Spinal cord (tissue), 10 donors: ENCODE data around the gene BTRC. TPM values are rescaled to one million over a fixed set of nuclear protein-coding genes. Genes with fewer than 3 reads are reported as not detected.

Experiments used
- DNase-seq, 6 donors: peaks; one replicate each; pipeline versions ENCODE4 v3.0.0 to v3.0.0-alpha.2; 2013 to 2015; ENCODE audit warnings: low spot score in 6 of 6, low read depth in 4 of 6
- H3K27ac ChIP-seq: one replicate; pipeline ENCODE4 v1.5.1; 2013; ENCODE audit warnings: low read depth, low read length, control low read depth
- H3K27me3 ChIP-seq: one replicate; pipeline ENCODE4 v1.6.1; 2013; ENCODE audit warnings: low read length; ENCODE audit not compliant: control insufficient read depth, insufficient read depth
- H3K36me3 ChIP-seq: one replicate; pipeline ENCODE4 v1.6.1; 2013; ENCODE audit warnings: low read length; ENCODE audit not compliant: control insufficient read depth, insufficient read depth
- H3K4me1 ChIP-seq: one replicate; pipeline ENCODE4 v1.6.1; 2013; ENCODE audit warnings: low read length; ENCODE audit not compliant: control insufficient read depth, insufficient read depth
- H3K4me3 ChIP-seq: one replicate; pipeline ENCODE4 v1.5.1; 2013; ENCODE audit warnings: low read depth, low read length, control low read depth
- H3K9me3 ChIP-seq: one replicate; pipeline ENCODE4 v1.6.1; 2013; ENCODE audit warnings: low read length; ENCODE audit not compliant: control insufficient read depth, insufficient read depth
- WGBS: methylation state at CpG from one replicate; pipeline ENCODE4 v1.1.5; 2013; ENCODE audit warnings: missing lambda C conversion rate; ENCODE audit not compliant: insufficient coverage; 5-methylcytosine and 5-hydroxymethylcytosine counted together
- polyA plus RNA-seq, 2 donors: library from polyadenylated mRNA; unstranded; fragments of 120-200 nt; gene quantifications; one replicate each; pipeline ENCODE4 v1.2.1, GENCODE V29; 2013; ENCODE audit not compliant: insufficient read length in 2 of 2
- total RNA-seq, 2 donors: library from RNA; depleted of rRNA in 1 of 2; stranded (reverse); fragments of 120-200 nt in 1 of 2; fragments of >200 nt in 1 of 2; gene quantifications; one replicate each; pipeline versions ENCODE4 v1.2.3 to v1.2.4, GENCODE V29; 2013 to 2014
- donor health status: healthy.

The BTRC gene
- total and polyA plus RNA-seq, 4 donors, result 20.1 to 41.5 (median 36.5) TPM

DNA sequence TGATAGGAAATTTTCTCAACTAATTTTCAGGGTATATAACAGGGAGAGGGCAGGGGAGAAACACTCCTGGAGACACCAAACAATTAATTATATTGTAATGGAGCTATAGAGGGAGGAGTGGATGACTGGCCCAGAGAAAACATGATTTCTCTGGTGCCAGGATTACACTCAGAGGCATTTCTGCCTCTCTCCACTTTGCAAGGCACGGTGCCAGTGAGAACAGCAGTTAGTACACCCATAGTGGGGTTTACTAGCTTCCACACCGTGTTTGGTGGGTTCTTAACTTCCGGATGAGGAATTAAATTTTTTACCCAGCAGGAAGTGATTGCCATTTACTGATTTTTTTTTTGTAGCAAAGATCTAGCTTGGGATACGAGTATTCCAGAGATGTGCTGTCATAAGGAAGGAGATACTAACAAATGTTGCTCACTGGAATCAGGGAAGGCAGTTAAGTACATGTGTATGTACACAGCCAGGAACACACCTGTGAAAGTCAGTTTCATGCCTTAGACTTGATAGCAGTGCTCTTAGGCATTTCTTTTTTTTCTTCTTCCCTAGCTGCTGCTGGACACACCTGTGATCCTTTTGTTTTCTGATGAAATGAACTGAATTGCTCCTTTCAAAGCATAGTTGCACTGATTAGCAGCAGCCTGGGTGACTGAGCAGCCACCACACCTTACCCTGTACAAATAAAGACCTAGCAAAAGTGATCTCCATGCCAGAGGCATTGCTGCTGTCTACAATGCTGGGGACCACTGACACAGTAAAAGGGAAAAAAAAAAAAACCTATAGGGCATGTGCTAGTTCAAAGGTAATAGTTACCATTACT lies 176.0 kb downstream of the BTRC start:
- no peaks in the 10 kb centered on the region for H3K4me1 ChIP-seq
- H3K9me3 ChIP-seq, result no peaks in the 10 kb centered on the region
- DNase-seq, result peak in 4 of 6 donors; percentile 17 to 89 (median 24)
- 43% methylated on average over 3 of the region's 4 CpGs for WGBS
- H3K27ac ChIP-seq, result no peak overlapping the region
- H3K36me3 ChIP-seq, result peaks cover 7% of the 10 kb centered on the region
- H3K27me3 ChIP-seq, result no peaks in the 10 kb centered on the region
- H3K4me3 ChIP-seq, result no peak overlapping the region

DNA sequence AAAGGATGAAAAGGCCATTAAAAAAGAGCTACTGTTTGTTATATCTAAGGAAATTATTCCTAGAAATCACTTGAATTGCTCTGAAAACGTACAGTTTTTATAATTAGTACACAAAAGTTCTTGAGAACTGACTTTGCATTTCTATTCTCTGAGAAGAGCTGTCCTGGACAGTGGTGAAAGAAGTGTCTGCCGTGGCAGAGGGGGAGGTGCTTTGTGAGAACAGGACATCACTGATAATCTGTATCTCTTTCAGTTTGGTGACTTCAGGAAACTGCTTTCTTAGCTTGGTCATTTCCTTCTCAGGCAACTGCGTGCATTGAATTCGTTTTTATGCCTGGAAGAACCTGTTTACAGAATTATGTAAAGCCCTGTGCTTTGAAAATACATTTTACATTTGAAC lies 182.0 kb downstream of the BTRC start:
- peaks cover 17% of the 10 kb centered on the region for H3K36me3 ChIP-seq
- no peak for DNase-seq
- no peaks in the 10 kb centered on the region for H3K27me3 ChIP-seq
- H3K4me3 ChIP-seq, result no peak overlapping the region
- H3K27ac ChIP-seq, result no peak overlapping the region
- H3K9me3 ChIP-seq, result no peaks in the 10 kb centered on the region
- H3K4me1 ChIP-seq, result no peaks in the 10 kb centered on the region
- WGBS, result 38% methylated on average over 1 of the region's 4 CpGs

DNA sequence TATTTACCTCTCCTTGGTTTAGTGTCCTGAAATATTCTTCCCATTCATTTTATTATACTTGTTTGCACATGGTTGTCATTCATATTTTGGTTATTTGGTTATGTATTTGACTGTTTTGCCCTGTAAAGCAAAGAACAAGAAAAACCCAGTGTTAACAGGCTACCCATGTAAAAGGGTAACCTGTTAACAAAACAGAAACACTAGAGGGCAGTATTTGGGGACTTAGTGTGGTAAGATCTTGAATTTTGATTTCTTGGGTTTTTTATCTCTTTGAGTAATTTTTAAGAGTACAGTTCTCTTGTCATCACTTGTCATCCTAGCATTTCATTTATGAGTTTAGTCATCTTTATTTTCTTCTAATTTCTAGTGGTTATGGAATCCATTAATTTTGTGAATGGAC lies 182.8 kb downstream of the BTRC start:
- H3K4me3 ChIP-seq, result no peak overlapping the region
- peak in 1 of 6 donors; percentile 31 for DNase-seq
- H3K9me3 ChIP-seq, result no peaks in the 10 kb centered on the region
- no peaks in the 10 kb centered on the region for H3K4me1 ChIP-seq
- no peak overlapping the region for H3K27ac ChIP-seq
- no peaks in the 10 kb centered on the region for H3K27me3 ChIP-seq
- H3K36me3 ChIP-seq, result peaks cover 17% of the 10 kb centered on the region

DNA sequence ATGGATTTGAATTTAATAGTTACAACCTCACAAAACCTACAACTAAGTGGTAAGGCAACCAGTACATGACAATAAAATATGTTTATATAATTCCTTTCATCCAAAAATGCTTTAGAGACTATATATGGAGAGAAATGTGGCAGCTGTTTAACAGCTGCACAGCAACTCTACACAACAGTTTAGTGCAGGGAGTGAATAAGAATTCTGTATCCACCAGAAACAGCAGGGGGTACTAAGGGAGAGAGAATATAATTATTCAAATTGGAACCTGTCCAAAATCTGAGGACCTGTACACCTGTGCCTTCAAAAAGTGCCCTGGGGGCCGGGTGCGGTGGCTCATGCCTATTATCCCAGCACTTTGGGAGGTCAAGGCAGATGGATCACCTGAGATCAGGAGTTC lies 184.5 kb downstream of the BTRC start:
- 82% methylated on average over 2 of the region's 2 CpGs for WGBS
- Histone ChIP-seq H3K36me3 (peaks cover 16% of the 10 kb centered on the region), H3K4me1 (no peaks in the 10 kb centered on the region), H3K27ac (no peak overlapping the region), H3K9me3 (no peaks in the 10 kb centered on the region), H3K27me3 (no peaks in the 10 kb centered on the region), H3K4me3 (no peak overlapping the region)
- DNase-seq, result peak in 1 of 6 donors; percentile 20

DNA sequence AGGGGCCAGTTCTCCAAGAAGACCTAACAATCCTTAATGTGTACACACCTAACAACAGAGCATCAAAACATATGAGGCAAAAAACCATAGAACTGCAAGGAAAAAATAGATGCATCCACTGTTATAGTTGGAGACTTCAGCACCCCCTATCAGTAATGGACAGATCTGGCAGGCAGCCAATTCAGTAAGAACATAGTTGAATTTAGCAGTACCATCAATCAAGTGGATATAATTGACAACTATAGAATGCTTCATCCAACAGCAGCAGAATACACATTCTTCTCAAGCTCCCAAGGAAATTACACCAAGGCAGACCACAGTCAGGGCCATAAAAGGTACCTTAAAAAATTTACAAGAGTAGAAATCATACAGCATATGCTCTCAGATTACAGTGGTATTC lies 191.9 kb downstream of the BTRC start:
- no peak overlapping the region for H3K27ac ChIP-seq
- H3K27me3 ChIP-seq, result no peaks in the 10 kb centered on the region
- H3K9me3 ChIP-seq, result no peaks in the 10 kb centered on the region
- no peak overlapping the region for H3K4me3 ChIP-seq
- H3K36me3 ChIP-seq, result peaks cover 13% of the 10 kb centered on the region
- peaks cover 4% of the 10 kb centered on the region for H3K4me1 ChIP-seq
- peak in 1 of 6 donors; percentile 21 for DNase-seq

DNA sequence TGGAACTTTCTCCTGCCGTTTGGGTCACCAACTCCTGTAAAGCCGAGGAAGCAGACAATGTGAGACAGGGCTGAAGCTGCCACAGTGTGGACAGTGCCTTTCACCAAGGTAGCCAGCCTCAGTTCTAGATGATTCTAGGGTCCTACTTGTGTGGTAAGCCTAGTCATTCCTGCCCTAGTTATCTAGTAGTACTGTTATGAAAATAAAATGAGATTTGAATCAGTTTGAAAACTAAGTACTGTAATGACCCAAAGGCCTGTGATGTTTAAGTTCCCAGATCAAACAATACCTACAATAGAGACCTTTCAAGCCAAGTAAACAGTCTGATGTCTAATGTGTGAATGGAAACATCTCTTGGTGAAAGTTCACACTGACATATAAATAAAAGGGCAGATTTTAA lies 197.0 kb downstream of the BTRC start:
- 76% methylated on average over 2 of the region's 2 CpGs for WGBS
- no peaks in the 10 kb centered on the region for H3K27me3 ChIP-seq
- peaks cover 4% of the 10 kb centered on the region for H3K4me1 ChIP-seq
- no peak overlapping the region for H3K4me3 ChIP-seq
- H3K36me3 ChIP-seq, result peaks cover 34% of the 10 kb centered on the region
- no peaks in the 10 kb centered on the region for H3K9me3 ChIP-seq
- DNase-seq, result no peak
- H3K27ac ChIP-seq, result no peak overlapping the region

DNA sequence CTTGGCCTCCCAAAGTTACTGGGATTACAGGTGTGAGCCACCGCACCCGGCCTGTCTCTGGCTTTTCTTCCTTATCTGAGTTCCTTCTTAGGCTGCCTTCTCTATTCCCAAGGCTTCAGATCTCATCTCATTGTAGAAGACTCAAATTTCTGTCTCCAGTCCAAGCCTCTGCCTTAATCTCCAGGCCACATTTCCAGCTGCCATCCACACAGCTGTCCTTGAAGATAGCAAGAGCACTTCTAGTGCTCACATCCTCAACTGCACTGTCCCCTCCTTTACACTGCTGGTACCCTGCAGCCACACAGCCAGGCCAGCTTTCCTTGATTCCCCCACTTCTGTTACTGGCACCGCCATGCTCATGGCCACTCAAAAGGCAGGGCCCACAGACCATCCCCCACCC lies 198.5 kb downstream of the BTRC start:
- Histone ChIP-seq H3K9me3 (no peaks in the 10 kb centered on the region), H3K27ac (no peak overlapping the region), H3K4me3 (no peak overlapping the region), H3K27me3 (no peaks in the 10 kb centered on the region), H3K36me3 (peaks cover 34% of the 10 kb centered on the region), H3K4me1 (peaks cover 4% of the 10 kb centered on the region)
- WGBS, result 100% methylated on average over 3 of the region's 3 CpGs
- DNase-seq, result no peak

DNA sequence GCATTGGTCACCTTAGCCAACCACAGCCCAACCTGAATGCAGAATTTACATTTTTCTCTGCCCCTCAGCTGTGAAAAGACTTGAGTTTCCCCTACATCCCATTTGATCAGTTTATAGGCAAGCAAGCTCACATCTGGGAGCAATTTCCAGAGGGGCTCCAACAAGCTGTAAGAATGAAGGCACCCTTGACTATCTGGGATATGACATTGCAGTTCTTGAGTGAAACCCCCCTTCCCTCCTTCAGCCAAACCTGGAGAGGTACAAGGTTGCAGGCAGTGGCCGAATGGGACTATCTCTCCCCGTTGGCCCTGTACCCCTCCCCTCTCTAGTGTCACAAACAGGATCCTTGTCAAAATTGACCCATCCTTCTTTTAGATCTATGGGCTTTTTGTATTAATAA lies 203.6 kb downstream of the BTRC start:
- Histone ChIP-seq H3K27ac (no peak overlapping the region), H3K27me3 (no peaks in the 10 kb centered on the region), H3K9me3 (no peaks in the 10 kb centered on the region), H3K4me3 (no peak overlapping the region), H3K4me1 (peaks cover 36% of the 10 kb centered on the region), H3K36me3 (peaks cover 16% of the 10 kb centered on the region)
- no peak for DNase-seq
- WGBS, result 100% methylated on average over 2 of the region's 2 CpGs

DNA sequence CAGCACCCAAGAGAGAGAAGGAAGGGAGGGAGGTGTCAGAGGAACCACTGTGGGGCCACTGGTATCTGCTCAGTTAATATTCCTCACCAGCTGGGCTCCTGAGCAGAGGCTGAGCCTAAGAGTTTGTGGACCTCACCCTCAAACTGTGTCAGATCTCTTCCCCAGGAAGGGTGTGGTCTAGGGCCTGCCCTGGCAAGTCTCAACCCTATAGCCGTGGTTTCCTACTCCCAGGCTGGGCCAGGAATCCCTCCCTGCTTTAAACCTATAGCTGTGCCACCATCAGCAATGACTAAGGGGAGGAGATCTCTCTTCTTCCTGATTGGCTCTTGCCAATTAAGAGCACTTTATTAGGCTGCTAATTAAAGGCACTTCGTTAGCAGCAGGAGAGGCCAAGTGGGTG lies 204.2 kb downstream of the BTRC start:
- Histone ChIP-seq H3K27me3 (no peaks in the 10 kb centered on the region), H3K9me3 (no peaks in the 10 kb centered on the region), H3K4me3 (no peak overlapping the region), H3K36me3 (peaks cover 9% of the 10 kb centered on the region), H3K27ac (no peak overlapping the region), H3K4me1 (peaks cover 36% of the 10 kb centered on the region)
- DNase-seq, result peak in 1 of 6 donors; percentile 69
- no CpG with 5 or more reads among the region's 2 CpGs for WGBS
